NCI-H524 (cell line): ENCODE data around the gene NUP155.
"Not testable (repeated sequence)": the region's sequence is repeated elsewhere in the genome, so short reads cannot be mapped to it uniquely, and the experiment has no call there.

ENCODE experiments used
- DNase-seq, 2 experiments: peaks; one replicate each; lab custom pipeline; 2025; lab: John Stamatoyannopoulos, UW

NUP155 gene

DNA sequence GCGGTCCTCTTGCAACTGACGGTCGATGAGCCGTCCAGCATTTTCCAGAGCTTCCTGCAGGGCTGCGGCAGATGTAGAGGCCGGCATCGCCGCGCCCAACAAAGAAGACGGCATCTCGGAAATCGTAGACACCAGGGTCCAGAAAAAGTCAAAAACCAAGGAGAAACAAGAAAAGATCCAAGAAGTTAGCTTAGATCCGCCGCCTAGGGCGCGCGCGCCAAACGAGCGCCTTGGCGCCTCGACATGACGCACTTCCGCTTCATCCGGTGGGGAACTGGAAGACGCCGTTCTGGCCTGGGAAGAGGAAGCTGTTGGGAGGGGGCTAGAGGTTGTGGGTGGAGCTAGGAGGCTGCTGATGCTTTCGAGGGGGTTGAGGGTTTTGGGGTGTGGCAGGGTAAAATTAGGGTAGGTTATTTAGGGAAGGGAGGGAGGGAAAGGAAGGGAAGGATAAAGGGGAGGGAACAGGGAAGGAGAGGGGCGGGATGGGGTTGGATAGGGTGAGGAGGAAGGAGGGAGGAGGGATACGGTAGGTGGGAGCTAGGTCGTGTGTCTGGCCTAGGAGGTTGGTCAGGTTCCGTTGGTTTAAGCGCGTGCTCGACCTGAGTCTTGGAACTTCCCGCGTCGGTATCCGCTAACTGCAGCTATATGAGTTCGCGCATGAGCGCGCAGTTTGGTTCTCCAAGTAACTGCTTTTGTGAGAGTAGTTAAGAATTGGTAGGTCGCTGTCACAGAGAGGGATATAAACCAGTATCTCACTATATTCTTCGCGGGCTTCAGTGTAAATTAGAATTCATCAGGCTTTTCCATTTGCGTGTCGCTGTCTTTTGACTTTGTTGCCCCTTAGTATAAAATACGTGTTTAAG, at the start of gene NUP155:
Gene NUP155, minus strand, starts transcription at position 243 of the 863 bp plus-strand sequence. Its CDS starts 129 bp downstream, at position 114.
- DNase-seq, result peak; percentile 97 to 98

DNA sequence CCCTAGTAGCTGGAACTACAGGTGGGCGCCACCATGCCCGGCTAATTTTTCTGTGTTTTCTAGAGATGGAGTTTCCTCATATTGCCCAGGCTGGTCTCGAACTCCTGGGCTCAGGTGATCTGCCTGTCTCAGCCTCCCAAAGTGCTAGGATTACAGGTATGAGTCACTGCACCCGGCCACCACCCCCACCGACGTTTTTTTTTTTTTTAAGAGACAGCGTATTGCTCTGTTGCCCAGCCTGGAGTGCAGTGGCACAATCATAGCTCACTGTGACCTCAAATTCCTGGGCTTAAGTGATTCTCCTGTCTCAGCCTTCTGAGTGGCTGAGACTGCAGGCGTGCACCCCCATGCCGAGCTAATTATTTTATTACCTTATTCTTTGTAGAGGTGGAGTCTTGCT, 46.4 kb upstream of the NUP155 start:
- DNase-seq, result no peak

DNA sequence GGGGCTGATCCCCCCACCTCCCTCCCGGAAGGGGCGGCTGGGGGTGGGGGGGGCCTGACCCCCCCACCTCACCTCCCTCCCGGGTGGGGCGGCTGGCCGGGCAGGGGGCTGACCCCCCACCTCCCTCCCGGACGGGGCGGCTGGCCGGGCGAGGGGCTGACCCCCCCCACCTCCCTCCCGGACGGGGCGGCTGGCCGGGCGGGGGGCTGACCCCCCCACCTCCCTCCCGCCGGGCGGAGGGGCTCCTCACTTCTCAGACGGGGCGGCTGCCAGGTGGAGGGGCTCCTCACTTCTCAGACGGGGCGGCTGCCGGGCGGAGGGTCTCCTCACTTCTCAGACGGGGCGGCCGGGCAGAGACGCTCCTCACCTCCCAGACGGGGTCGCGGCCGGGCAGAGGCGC, 44.5 kb upstream of the NUP155 start:
- DNase-seq, result not testable (repeated sequence)

DNA sequence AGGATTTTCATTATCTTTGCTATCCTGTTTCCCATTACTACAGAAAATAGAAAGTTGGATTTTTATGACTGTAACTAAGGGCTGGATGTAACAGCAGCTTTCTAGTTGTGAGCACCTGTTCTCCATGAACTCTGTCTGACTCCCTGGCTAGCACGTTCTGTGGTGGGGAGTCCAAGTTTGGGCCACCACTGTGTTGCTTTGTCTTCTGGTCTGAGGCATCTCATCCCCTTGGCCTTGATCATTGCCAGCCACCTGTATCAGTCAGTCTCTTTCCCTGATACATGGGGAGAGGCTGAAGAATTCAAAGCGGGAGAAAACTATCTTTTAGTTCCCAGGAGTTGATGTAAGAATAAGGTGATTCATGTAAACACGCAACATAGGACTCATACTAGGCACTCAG, 41.6 kb upstream of the NUP155 start:
- no peak for DNase-seq

DNA sequence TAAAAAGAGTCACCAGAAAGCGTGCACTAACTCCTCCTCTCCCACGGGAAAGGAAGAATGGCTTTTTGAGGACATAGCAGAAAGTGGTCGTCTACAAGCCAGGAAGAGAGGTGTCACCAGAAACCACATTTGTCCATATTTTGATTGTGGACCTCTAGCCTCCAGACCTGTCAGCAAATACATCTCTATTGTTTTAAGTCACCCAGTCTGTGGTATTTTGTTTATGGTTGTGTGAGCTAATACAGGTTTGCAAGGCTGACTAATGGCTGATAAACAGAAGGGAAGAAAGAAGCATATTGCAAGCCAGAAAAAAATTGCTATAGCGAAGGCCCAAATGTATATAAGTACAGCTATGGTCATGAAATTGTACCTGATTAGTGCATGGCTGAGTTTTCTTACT, 29.6 kb upstream of the NUP155 start:
- DNase-seq, result no peak

DNA sequence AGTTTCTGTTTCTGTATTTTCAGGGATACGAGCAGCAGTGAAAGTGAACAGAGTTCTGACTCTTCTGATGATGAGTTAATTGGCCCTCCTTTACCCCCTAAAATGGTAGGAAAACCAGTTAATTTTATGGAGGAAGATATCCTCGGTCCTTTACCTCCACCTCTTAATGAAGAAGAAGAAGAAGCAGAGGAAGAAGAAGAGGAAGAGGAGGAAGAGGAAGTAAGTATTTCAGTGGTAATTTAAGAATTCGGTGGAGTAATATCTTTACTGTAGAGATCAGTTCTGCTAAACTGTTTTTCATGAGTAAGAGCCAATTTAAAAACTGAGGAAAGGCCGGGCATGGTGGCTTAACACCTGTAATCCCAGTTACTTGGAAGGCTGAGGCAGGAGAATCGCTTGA, 25.4 kb upstream of the NUP155 start:
- DNase-seq, result no peak

DNA sequence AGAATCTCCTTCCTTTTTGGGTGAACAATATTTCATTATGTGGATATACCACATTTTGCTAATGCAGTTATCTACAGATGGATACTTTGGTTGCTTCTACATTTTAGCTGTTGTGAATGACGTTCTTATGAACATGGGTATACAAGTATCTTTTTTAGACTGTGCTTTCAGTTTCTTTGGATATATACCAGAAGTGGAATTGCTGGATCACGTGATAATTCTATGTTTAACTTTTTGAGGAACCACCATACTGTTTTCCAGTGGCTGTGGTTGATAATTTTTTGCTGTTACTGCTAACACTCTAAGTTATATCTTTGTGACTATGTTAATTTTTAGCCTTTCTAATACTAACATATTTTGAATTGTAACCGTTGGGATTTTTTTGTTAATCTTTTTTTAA, 20.7 kb upstream of the NUP155 start:
- DNase-seq, result no peak

DNA sequence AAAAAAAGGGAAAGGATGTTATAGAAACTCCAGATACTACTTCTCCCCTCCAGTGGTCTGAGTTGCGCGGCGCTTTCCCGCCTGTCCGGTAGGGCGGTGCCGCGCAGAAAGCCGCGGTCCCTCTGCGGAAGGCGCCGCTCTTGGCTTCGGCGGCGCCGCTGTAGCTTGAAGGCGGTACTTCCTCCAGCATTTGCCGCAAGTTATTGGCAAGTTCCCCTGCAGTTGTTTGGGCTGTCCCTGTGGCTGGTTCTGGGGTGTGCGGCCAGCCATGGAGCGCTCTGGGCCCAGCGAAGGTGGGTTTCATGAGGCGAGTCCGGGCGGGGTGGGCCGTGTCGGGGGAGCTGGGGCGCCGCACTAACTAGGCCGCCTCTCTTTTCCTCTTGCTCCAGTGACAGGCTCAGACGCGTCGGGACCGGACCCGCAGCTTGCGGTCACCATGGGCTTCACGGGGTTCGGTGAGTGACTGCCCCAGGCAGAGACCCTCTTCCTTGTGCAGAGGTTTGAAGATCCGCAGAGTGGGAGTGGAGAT, 8.3 kb upstream of the NUP155 start, which contains the start of gene WDR70:
Gene WDR70, plus strand, starts transcription at position 219 of the 529 bp plus-strand sequence. Its CDS starts 50 bp downstream, at position 269.
- DNase-seq, result peak; percentile 83 to 92

DNA sequence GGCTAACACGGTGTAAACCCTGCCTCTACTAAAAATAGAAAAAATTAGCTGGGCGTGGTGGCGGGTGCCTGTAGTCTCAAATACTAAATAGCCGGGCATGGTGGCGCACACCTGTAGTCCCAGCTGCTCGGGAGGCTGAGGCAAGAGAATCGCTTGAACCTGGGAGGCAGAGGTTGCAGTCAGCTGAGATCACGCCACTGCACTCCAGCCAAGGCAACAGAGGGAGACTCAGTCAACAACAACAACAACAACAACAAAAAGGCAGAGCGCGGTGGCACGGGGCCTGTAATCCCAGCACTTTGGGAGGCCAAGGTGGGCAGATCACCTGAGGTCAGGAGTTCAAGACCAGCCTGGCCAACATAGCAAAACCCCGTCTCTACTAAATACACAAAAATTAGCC, 7.2 kb upstream of the NUP155 start:
- DNase-seq, result not testable (repeated sequence)

DNA sequence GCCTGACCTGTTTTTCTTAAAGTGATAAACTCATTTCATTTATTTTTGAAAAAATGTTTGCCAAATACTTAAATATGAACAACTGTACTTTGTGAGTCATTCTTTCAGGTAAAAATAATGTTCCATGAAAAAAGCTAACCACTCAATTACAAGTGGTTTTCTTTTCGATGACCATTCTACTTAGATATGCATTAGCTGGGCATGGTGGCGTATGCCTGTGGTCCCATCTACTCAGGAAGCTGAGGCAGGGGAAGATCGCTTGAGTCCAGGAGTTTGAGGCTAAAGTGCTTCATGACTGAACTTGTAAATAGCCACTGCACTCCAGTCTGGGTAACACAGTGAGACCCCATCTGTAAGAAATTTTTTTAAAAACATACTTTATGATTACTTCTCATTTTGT, 4.2 kb upstream of the NUP155 start:
- DNase-seq, result no peak

DNA sequence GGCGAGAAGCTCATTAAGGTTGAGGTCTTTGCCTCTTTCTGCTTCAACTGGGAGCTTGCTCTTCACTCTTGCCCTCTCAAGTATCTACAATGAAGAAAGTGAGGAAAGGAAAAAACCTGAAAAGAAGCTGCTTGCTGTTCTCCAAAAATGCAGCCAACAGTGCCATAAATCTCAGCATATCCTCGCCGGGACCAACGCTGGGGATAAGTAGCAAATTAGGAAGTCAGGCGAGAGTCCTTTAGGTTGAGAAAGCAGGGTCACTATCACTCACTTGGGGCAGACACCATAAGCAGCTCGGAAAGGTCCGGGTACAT, 399 bp downstream of the NUP155 start:
- peak; percentile 32 to 56 for DNase-seq

DNA sequence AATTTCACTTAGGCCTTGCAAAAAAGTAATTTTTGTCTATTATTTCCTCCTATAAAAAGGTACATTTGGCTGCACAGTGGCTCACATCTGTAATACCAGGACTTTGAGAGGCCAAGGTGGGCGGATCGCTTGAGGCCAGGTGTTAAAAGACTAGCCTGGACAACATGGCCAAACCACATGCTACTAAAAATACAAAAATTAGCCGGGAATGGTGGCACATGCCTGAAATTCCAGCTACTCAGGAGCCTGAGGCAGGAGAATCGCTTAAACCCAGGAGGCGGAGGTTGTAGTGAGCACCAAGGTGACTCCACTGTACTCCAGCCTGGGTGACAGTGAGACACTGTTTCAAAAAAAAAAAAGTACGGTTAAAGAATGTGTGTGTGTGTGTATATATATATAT, 15.7 kb downstream of the NUP155 start:
- DNase-seq, result no peak

DNA sequence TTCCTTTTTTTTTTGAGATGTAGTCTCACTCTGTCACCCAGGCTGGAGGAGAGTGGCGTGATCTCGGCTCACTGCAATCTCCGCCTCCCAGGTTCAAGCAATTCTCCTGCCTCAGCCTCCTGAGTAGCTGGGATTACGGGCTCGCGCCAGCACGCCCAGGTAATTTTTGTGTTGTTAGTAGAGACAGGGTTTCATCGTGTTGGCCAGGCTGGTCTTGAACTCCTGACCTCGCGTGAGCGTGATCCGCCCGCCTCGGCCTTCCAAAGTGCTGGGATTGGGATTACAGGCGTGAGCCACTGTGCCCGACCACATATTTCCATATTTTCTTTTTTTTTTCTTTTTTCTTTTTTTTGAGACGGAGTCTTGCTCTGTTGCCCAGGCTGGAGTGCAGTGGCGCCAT, 28.2 kb downstream of the NUP155 start:
- not testable (repeated sequence) for DNase-seq

DNA sequence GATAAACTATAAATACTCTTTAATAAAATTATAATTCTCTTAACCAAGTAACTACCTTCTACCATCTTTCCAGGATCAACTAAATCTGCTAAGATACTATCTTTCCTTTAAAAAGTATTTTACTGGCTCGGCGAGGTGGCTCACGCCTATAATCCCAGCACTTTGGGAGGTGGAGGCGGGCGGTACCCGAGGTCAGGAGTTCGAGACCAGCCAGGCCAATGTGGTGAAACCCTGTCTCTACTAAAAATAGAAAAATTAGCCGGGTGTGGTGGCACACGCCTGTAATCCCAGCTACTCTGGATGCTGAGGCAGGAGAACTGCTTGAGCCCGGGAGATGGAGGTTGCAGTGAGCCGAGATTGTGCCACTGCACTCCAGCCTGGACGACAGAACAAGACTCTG, 36.2 kb downstream of the NUP155 start:
- DNase-seq, result not testable (repeated sequence)

DNA sequence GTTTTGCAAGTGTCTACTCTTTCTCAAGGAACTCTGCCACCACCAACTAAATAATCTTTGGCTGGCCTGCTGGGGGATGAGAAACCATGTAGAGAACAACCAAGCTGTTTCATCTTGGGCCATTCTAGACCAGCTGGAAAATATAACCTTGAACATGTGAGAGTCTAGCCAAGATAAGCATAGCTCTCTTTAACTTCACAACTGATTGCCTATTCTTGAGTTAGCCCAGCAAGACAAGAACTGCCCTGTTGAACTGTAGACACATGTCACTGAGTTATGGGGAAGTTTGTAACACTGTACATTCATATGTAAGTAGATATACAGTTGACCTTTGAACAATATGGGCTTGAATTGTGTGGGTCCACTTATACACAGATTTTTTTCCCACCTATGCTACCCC, 44.4 kb downstream of the NUP155 start:
- DNase-seq, result no peak

DNA sequence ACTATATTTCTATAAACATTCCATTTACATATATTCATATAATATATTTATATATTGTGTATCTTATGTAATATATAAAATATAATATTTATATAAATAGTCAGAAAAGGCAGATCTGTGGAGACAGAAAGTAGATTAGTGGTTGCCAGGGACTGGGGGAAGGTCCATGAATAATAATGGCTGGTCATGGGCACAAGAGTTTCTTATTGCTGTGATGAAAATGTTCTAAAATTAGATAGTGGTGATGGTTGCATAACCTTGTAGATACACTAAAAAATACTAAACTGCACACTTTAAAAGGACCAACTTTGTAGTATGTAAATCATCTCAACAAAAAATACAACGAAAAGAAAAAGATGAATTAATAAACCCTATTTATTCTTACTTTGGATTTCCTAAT, 47.3 kb downstream of the NUP155 start:
- DNase-seq, result no peak

DNA sequence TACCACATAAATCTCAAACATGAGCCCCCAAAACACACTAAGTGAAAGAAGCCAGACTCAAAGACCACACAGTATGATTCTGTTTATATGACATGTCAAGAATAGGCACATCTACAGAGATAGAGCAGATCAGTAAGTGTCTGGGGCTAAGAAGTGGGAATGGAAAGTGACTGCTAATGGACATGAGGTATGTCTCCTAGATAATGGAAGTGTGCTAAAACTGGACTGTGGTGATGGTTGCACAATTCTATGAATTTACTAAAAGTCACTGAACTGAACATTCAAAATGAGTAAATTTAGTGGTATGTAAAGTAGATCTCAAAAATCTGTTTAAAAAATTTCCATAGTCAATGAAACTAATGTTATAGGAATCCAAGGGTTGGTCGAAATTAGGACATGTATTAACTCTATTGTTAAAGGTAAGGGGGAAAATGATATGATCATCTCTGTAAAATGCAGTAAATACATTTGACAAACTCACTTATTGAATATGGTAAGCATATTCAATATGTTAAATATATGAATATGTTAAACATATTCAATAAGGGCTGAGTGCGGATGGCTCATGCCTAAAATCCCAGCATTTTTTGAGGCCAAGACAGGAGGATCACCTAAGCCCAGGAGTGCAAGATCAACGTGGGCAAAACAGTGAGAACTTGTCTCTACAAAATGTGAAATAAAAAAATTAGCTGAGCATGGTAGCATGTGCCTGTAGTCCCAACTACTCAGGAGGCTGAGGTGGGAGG, 51.7 kb downstream of the NUP155 start:
- DNase-seq, result no peak

DNA sequence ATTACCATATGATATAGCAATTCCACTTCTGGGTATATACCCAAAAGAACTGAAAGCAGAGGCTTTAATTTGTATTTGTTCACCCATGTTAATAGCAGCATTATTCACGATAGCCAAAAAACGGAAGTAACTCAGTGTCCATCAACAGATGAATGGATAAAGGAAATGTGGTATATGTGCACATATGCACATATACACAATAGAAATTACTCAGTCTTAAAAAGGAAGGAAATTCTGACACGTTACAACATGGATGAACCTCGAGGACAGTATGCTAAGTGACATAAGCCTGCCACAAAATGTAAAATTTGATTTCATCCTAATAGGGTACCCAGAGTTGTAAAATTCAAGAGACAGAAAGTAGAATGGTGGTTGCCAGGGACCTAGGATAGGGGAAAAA, 54.9 kb downstream of the NUP155 start:
- DNase-seq, result no peak

DNA sequence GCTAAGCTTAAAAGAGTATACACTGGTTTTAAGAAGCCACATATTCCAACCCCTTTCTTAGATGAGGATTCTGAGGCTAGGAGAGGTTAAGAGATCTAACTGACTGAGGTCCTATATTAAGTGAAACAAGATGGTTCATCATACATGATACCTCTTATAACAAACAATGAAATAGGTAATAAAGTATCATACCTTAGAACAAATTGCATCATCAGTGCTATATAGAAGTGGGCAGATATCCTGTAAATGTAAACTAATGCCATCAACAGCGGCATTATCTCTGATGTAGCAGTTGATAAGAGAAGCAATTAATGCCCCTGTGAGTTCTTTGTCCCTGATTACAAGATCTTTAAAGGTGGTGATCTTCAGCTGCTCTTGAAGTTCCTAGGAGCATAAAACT, 60.5 kb downstream of the NUP155 start:
- DNase-seq, result no peak

DNA sequence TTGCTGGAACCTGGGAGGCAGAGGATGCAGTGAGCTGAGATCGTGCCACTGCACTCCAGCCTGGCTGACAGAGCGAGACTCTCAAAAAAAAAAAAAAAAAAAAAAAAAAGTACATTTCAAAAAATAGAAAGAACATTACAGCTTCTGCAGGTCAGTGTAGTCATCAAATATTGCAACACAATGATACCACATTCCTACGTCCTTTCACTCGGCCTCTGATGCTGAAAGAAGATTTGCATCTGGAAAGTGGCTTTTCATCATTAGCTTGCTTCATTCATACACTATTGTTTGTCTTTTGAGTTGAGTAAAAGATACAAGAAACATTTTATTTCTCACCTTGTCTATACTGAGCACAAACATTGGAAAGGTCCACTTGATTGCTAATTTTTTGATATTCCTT, 62.1 kb downstream of the NUP155 start:
- DNase-seq, result no peak

DNA sequence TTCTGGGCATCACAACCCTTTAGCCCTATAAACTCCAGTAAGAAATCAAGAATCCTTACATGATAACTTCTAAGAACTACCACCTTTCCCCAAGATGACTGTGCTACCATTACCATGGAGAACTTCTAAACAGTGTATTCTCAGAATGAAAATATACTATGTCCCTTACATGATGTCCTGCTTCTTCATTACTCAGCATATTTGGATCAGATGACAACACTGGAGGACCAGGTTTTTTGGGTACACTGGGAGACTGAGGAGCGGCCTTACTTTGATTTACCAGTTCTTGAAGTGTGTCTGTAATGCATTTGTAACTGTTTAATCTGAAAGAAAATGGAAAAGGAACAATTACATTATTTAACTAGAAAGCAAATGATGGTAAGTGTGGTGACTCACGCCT, 66.0 kb downstream of the NUP155 start:
- no peak for DNase-seq

DNA sequence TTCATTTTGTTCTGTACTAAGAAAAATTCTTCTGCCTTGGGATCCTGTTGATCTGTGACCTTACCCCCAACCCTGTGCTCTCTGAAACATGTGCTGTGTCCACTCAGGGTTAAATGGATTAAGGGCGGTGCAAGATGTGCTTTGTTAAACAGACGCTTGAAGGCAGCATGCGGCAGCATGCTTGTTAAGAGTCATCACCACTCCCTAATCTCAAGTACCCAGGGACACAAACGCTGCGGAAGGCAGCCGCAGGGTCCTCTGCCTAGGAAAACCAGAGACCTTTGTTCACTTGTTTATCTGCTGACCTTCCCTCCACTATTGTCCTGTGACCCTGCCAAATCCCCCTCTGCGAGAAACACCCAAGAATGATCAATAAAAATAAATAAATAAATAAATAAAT, 74.6 kb downstream of the NUP155 start:
- peak; percentile 19 to 77 for DNase-seq

DNA sequence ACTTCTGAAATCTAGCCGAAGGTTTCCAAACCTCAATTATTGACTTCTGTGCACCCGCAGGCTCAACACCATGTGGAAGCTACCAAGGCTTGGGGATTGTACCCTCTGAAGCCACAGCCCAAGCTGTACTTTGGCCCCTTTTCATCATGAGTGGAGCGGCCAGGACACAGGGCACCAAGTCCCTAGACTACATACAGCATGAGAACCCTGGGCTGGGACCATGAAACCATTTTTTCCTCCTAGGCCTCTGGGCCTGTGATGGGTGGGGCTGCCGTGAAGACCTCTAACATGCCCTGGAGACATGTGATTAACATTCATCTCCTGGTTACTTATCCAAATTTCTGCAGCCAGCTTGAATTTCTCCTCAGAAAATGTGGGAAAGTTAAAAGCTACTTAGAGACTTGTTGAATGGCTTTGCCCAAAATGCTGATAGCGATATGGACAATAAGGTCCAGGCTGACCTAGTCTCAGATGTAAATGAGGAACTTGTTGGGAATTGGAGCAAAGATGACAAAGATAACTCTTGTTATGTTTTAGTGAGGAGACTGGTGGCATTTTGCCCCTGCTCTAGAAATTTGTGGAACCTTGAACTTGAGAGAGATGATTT, 87.6 kb downstream of the NUP155 start:
- no peak for DNase-seq
